ENCODE results near the gene RFESD.
"Not testable (repeated sequence)": the region's sequence is repeated elsewhere in the genome, so short reads cannot be mapped to it uniquely, and the experiment has no call there.

RFESD gene

GRCh38 chr5:95667678-95668077, 21.1 kb downstream of the RFESD start:
- no peak for DNase-seq

GRCh38 chr5:95668216-95668615, 21.6 kb downstream of the RFESD start:
- DNase-seq: no peak

- DNase-seq: no peak
These were observed 22.2 kb downstream of the RFESD start for GRCh38 chr5:95668728-95669127.

- DNase-seq: no peak
These were observed 23.0 kb downstream of the RFESD start for GRCh38 chr5:95669540-95669939.

- DNase-seq: no peak
These were observed 23.4 kb downstream of the RFESD start for GRCh38 chr5:95669985-95670384.

GRCh38 chr5:95670568-95670967, 24.0 kb downstream of the RFESD start:
- no peak for DNase-seq

GRCh38 chr5:95671826-95672225, 25.2 kb downstream of the RFESD start:
- no peak for DNase-seq

- DNase-seq: no peak
These were observed 26.1 kb downstream of the RFESD start for GRCh38 chr5:95672641-95673040.

- no peak for DNase-seq
These were observed 26.5 kb downstream of the RFESD start for GRCh38 chr5:95673081-95673480.

GRCh38 chr5:95682891-95683290, 36.3 kb downstream of the RFESD start, which contains the start of gene SPATA9:
TSS of gene SPATA9 (minus strand) at chr5:95682991. CDS start at chr5:95682854, 137 bp downstream.
- DNase-seq: no peak

- DNase-seq: no peak
These were observed 37.8 kb downstream of the RFESD start for GRCh38 chr5:95684361-95684760.

- no peak for DNase-seq
These were observed 40.1 kb downstream of the RFESD start for GRCh38 chr5:95686651-95687050.

- no peak for DNase-seq
These were observed 43.1 kb downstream of the RFESD start for GRCh38 chr5:95689680-95690079.

GRCh38 chr5:95690333-95690732, 43.8 kb downstream of the RFESD start:
- no peak for DNase-seq

- DNase-seq: no peak
These were observed 51.5 kb downstream of the RFESD start for GRCh38 chr5:95697781-95698681.

- no peak for DNase-seq
These were observed 52.8 kb downstream of the RFESD start for GRCh38 chr5:95699337-95699736.

- DNase-seq: no peak
These were observed 54.5 kb downstream of the RFESD start for GRCh38 chr5:95701074-95701473.

GRCh38 chr5:95704150-95704549, 57.6 kb downstream of the RFESD start:
- no peak for DNase-seq

GRCh38 chr5:95706196-95706595, 59.6 kb downstream of the RFESD start:
- not testable (repeated sequence) for DNase-seq

- no peak for DNase-seq
These were observed 60.5 kb downstream of the RFESD start for GRCh38 chr5:95707055-95707454.
